Esophagus muscularis mucosa (tissue), 4 donors: ENCODE results near the gene GTF3C5. TPM values are rescaled to one million over a fixed set of nuclear protein-coding genes. Genes with fewer than 3 reads are reported as not detected.
"Not testable (repeated sequence)": the region's sequence is repeated elsewhere in the genome, so short reads cannot be mapped to it uniquely, and the experiment has no call there.

Experiments
- DNase-seq: peaks from one replicate; pipeline ENCODE4 v3.0.0-alpha.2; 2017; ENCODE audit errors: extremely low spot score
- H3K27ac ChIP-seq, 4 donors: fragments of 200-600 bp; sonication (generic); replicated peaks in 1 of 4; 1 replicate in 3 of 4; 2 replicates in 1 of 4; pipeline ENCODE4 v1.5.1; 2016 to 2019; ENCODE audit warnings: mild to moderate bottlenecking in 1 of 4
- H3K27me3 ChIP-seq, 4 donors: fragments of 200-600 bp; sonication (generic); one replicate each; pipeline versions ENCODE4 v1.5.1 to v1.6.0; 2016 to 2019
- H3K36me3 ChIP-seq, 4 donors: fragments of 200-600 bp; sonication (generic); one replicate each; pipeline ENCODE4 v1.5.1; 2016 to 2019
- H3K4me1 ChIP-seq, 4 donors: fragments of 200-600 bp; sonication (generic); one replicate each; pipeline ENCODE4 v1.5.1; 2016 to 2019
- H3K4me3 ChIP-seq, 4 donors: fragments of 200-600 bp; sonication (generic); 1 replicate in 2 of 4; 2 replicates in 2 of 4; pipeline ENCODE4 v1.5.1; 2016 to 2019; ENCODE audit warnings: mild to moderate bottlenecking in 4 of 4, moderate library complexity in 1 of 4
- H3K9me3 ChIP-seq, 4 donors: fragments of 200-600 bp; sonication (generic); 1 replicate in 3 of 4; 2 replicates in 1 of 4; pipeline ENCODE4 v1.5.1; 2016 to 2019
- CTCF ChIP-seq, 3 experiments: fragments of 200-600 bp in 2 of 3; fragments of 450-650 bp in 1 of 3; sonication (generic) in 2 of 3; IDR thresholded peaks; one replicate each; pipeline ENCODE4 v1.5.1; 2017 to 2019; ENCODE audit warnings: antibody characterized with exemption in 3 of 3, mild to moderate bottlenecking in 2 of 3, moderate library complexity in 1 of 3
- EP300 ChIP-seq: sonication (generic); formaldehyde crosslinking; IDR thresholded peaks from one replicate; pipeline ENCODE4 v1.6.1; 2017; ENCODE audit warnings: antibody characterized with exemption
- POLR2A ChIP-seq: fragments of 450-650 bp; IDR thresholded peaks from one replicate; pipeline ENCODE4 v1.6.1; 2017; ENCODE audit warnings: antibody characterized with exemption, moderate library complexity, mild to moderate bottlenecking, low read depth
- POLR2AphosphoS5 ChIP-seq, 2 donors: sonication (generic); formaldehyde crosslinking; IDR thresholded peaks; one replicate each; pipeline ENCODE4 v1.6.1; 2017; ENCODE audit warnings: antibody characterized with exemption in 2 of 2
- WGBS: methylation state at CpG from one replicate; pipeline ENCODE4 v1.1.5; 2018; 5-methylcytosine and 5-hydroxymethylcytosine counted together
- intact Hi-C: fragments of 100-400 bp; cut with DNase I; formaldehyde crosslinking; loops from one replicate; pipeline ENCODE4 v1.15.1; 2023
- total RNA-seq, 4 donors: library from RNA; depleted of rRNA; stranded (reverse); fragments of >200 nt; gene quantifications; one replicate each; pipeline versions ENCODE4 v1.1.0 to v1.2.1, GENCODE V29; 2016

GTF3C5 gene
- total RNA-seq, 4 donors from 2014 or later = 38.9 to 58.1 (median 42.4) TPM

DNA sequence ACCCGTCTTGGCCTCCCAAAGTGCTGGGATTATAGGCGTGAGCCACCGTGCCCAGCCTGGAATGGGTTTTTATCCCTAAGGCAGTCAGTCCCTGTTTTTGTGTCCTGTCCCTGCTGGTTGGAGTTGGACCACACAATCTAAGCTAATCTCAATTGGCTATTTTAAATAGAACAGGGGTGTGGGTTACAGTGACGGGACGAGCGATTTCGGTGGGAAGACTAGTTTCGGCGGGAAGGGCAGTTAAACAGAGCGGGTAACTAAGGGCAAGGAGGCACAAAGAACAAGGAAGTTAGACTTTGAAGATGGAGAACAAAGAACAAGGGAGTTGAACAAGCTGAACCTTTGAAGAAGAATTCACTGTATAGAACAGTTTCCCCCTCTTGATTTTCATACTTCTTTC, 1.4 kb downstream of the GTF3C5 start:
- Histone ChIP-seq H3K36me3 (peaks cover 0 to 9% (median 2%) of the 10 kb centered on the region in 4 donors), H3K27ac (no peak overlapping the region), H3K4me1 (peaks cover 30 to 62% (median 37%) of the 10 kb centered on the region in 4 donors), H3K4me3 (peak overlapping the region in 3 of 4 donors; percentile 82 to 98 (median 90)), H3K27me3 (no peaks in the 10 kb centered on the region), H3K9me3 (no peaks in the 10 kb centered on the region)
- intact Hi-C loops = loop anchor here (5.0 kb wide), 1 partner anchor 115 kb away; no protein-coding TSS in a partner anchor
- 90% methylated on average over 10 of the region's 10 CpGs for WGBS
- TF ChIP-seq POLR2AphosphoS5 (IDR thresholded peaks at IDR 0.05) (no peak), POLR2A (no peak), EP300 (no peak)
- DNase-seq = no peak

DNA sequence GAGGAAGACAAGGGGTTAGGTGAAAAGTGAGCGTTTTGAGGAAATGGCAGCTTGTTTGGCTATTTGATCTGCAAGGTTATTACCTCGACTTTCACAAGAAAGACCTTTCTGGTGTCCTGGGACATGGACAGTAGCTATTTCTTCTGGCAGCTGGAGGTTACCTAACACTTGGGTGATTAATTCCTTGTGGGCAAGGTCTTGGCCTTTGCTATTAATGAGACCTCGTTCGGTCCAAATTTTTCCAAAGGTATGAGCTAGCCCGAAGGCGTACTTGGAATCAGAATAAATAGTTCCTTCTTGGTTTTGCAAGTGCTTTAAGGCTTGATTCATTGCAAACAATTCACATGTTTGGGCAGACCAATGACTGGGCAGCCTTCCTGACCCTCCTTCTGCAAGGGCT, 4.9 kb downstream of the GTF3C5 start:
- H3K27ac ChIP-seq = no peak overlapping the region
- H3K36me3 ChIP-seq = peaks cover 0 to 9% (median 4%) of the 10 kb centered on the region in 4 donors
- no peaks in the 10 kb centered on the region for H3K27me3 ChIP-seq
- no peaks in the 10 kb centered on the region for H3K9me3 ChIP-seq
- intact Hi-C loops = no loop called here
- TF ChIP-seq POLR2AphosphoS5 (IDR thresholded peaks at IDR 0.05) (no peak), CTCF (IDR thresholded peaks at IDR 0.05) (no peak), EP300 (no peak), POLR2A (no peak)
- peaks cover 17 to 42% (median 23%) of the 10 kb centered on the region in 4 donors for H3K4me1 ChIP-seq
- no peak overlapping the region for H3K4me3 ChIP-seq
- 96% methylated on average over 6 of the region's 6 CpGs for WGBS
- DNase-seq = no peak

DNA sequence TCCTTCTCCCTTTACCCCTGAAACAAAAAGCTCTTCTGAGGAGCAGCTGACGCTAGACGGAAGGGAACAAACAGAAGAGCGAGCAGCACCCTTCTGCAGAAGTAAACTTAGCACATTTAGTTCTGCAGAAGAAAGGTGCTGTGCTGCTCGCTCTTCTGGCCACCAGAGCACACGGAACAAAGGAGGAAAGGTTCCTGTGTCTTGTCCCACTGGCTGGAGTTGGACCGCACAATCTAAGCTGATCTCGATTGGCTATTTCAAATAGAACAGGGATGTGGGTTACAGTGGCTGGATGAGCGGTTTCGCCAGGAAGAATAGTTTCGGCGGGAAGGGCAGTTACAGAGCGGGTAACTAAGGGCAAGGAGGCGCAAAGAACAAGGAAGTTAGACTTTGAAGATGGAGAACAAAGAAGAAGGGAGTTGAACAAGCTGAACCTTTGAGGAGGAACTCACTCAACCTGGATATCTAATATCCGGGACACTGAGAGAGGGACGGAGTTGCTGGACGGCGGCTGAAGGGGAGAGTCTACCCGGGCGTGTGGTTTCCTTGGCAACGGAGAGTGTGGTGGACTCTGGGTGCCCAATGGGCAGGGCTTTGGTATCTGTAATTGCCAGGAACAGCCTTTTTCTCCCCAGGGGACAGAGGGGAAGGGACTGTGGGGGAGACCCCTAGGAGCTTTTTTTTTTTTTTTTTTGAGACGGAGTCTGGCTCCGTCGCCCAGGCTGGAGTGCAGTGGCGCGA, 7.1 kb downstream of the GTF3C5 start:
- peaks cover 12 to 23% (median 16%) of the 10 kb centered on the region in 4 donors for H3K36me3 ChIP-seq
- intact Hi-C loops = no loop called here
- WGBS = 93% methylated on average over 25 of the region's 25 CpGs
- no peak for TF ChIP-seq POLR2A
- TF ChIP-seq POLR2AphosphoS5 (IDR thresholded peaks at IDR 0.05) = no peak
- no peak for TF ChIP-seq CTCF (IDR thresholded peaks at IDR 0.05)
- TF ChIP-seq EP300 = no peak
- no peaks in the 10 kb centered on the region for H3K27me3 ChIP-seq
- H3K27ac ChIP-seq = no peak overlapping the region
- no peaks in the 10 kb centered on the region for H3K9me3 ChIP-seq
- H3K4me3 ChIP-seq = no peak overlapping the region
- no peak for DNase-seq
- H3K4me1 ChIP-seq = peaks cover 0 to 24% (median 6%) of the 10 kb centered on the region in 4 donors

DNA sequence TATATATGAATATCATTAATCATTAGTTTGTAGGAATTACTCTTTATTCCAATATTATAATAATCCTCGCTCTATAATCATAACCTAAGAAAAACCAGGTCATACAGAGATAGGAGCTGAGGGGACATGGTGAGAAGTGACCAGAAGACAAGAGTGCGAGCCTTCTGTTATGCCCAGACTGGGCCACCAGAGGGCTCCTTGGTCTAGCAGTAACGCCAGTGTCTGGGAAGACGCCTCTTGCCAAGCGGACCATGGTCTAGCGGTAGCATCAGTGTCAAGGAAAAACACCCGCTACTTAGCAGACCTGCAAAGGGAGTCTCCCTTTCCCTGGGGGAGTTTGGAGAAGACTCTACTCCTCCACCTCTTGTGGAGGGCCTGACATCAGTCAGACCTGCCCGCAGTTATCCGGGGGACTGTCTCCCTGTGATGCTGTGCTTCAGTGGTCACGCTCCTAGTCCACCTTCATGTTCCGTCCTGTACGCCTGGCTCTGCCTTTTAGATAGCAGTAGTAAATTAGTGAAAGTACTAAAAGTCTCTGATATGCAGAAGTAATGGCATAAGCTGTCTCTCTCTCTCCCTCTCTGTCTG, 10.2 kb downstream of the GTF3C5 start:
- H3K4me3 ChIP-seq, intact Hi-C loops, H3K27me3 ChIP-seq, DNase-seq, H3K4me1 ChIP-seq, H3K27ac ChIP-seq, H3K9me3 ChIP-seq: not testable (repeated sequence)
- H3K36me3 ChIP-seq = peaks cover 41 to 54% (median 45%) of the 10 kb centered on the region in 4 donors
- WGBS = 80% methylated on average over 10 of the region's 12 CpGs
- TF ChIP-seq CTCF (IDR thresholded peaks at IDR 0.05) = peak; percentile 31 to 61 (median 42)

DNA sequence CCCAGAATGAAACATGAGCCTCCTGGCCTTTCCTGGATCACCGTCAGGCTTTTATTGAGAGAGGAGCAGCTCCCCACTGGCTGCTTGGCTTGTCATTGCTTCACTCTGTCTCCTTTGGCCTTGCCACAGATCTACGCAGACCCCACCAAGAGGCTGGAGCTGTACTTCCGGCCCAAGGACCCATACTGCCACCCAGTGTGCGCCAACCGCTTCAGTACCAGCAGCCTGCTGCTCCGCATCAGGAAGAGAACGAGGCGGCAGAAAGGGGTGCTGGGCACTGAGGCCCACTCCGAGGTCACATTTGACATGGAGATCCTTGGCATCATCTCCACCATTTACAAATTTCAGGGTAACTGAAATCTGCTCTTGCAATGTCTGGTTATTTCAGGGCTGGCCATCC, 11.2 kb downstream of the GTF3C5 start:
- Histone ChIP-seq H3K27ac (no peak overlapping the region), H3K9me3 (no peaks in the 10 kb centered on the region), H3K4me1 (no peaks in the 10 kb centered on the region), H3K4me3 (no peak overlapping the region), H3K36me3 (peaks cover 51 to 56% (median 54%) of the 10 kb centered on the region in 4 donors), H3K27me3 (no peaks in the 10 kb centered on the region)
- WGBS = 89% methylated on average over 1 of the region's 9 CpGs
- no peak for TF ChIP-seq POLR2A
- TF ChIP-seq EP300 = no peak
- TF ChIP-seq POLR2AphosphoS5 (IDR thresholded peaks at IDR 0.05) = no peak
- TF ChIP-seq CTCF (IDR thresholded peaks at IDR 0.05) = no peak
- intact Hi-C loops = no loop called here
- DNase-seq = no peak
